ENCODE results near the gene ELF5. TPM values are rescaled to one million over a fixed set of nuclear protein-coding genes. Genes with fewer than 3 reads are reported as not detected.

The ELF5 gene
- total and polyA plus RNA-seq, 4 donors, result 0.11 to 0.54 (median 0.22) TPM; not detected in 1

- no peaks in the 10 kb centered on the region for H3K27me3 ChIP-seq (ENCODE audit: control insufficient read depth, insufficient read depth, low read length)
- peaks cover 49% of the 10 kb centered on the region for H3K36me3 ChIP-seq (ENCODE audit: control insufficient read depth, insufficient read depth, low read length)
- H3K4me3 ChIP-seq (ENCODE audit: low read depth, low read length), result no peak overlapping the region
- DNase-seq (ENCODE audit: low read depth in 4 of 6, low spot score in 6 of 6), result no peak
- H3K4me1 ChIP-seq (ENCODE audit: control insufficient read depth, insufficient read depth, low read length), result no peaks in the 10 kb centered on the region
- 82% methylated on average over 5 of the region's 7 CpGs for WGBS (ENCODE audit: insufficient coverage)
- H3K27ac ChIP-seq (ENCODE audit: low read depth, low read length), result no peak overlapping the region
- H3K9me3 ChIP-seq (ENCODE audit: control insufficient read depth, insufficient read depth, low read length), result peaks cover 8% of the 10 kb centered on the region
These were observed 49.0 kb downstream of the ELF5 start for GRCh38 chr11:34464591-34465051.

- 89% methylated on average over 13 of the region's 14 CpGs for WGBS (ENCODE audit: insufficient coverage)
- Histone ChIP-seq H3K27me3 (ENCODE audit: control insufficient read depth, insufficient read depth, low read length) (no peaks in the 10 kb centered on the region), H3K4me1 (ENCODE audit: control insufficient read depth, insufficient read depth, low read length) (no peaks in the 10 kb centered on the region), H3K4me3 (ENCODE audit: low read depth, low read length) (no peak overlapping the region), H3K36me3 (ENCODE audit: control insufficient read depth, insufficient read depth, low read length) (peaks cover 51% of the 10 kb centered on the region), H3K27ac (ENCODE audit: low read depth, low read length) (no peak overlapping the region), H3K9me3 (ENCODE audit: control insufficient read depth, insufficient read depth, low read length) (peaks cover 6% of the 10 kb centered on the region)
- DNase-seq (ENCODE audit: low read depth in 4 of 6, low spot score in 6 of 6), result no peak
These were observed 52.4 kb downstream of the ELF5 start for GRCh38 chr11:34461215-34461614.

- WGBS (ENCODE audit: insufficient coverage), result 63% methylated on average over 2 of the region's 4 CpGs
- Histone ChIP-seq H3K9me3 (ENCODE audit: control insufficient read depth, insufficient read depth, low read length) (no peaks in the 10 kb centered on the region), H3K4me1 (ENCODE audit: control insufficient read depth, insufficient read depth, low read length) (no peaks in the 10 kb centered on the region), H3K4me3 (ENCODE audit: low read depth, low read length) (no peak overlapping the region), H3K27me3 (ENCODE audit: control insufficient read depth, insufficient read depth, low read length) (no peaks in the 10 kb centered on the region), H3K36me3 (ENCODE audit: control insufficient read depth, insufficient read depth, low read length) (peaks cover 48% of the 10 kb centered on the region), H3K27ac (ENCODE audit: low read depth, low read length) (no peak overlapping the region)
- no peak for DNase-seq (ENCODE audit: low read depth in 4 of 6, low spot score in 6 of 6)
These were observed 53.3 kb downstream of the ELF5 start for GRCh38 chr11:34460278-34460677.

- DNase-seq (ENCODE audit: low read depth in 4 of 6, low spot score in 6 of 6), result no peak
- Histone ChIP-seq H3K9me3 (ENCODE audit: control insufficient read depth, insufficient read depth, low read length) (no peaks in the 10 kb centered on the region), H3K27me3 (ENCODE audit: control insufficient read depth, insufficient read depth, low read length) (no peaks in the 10 kb centered on the region), H3K4me3 (ENCODE audit: low read depth, low read length) (no peak overlapping the region), H3K4me1 (ENCODE audit: control insufficient read depth, insufficient read depth, low read length) (no peaks in the 10 kb centered on the region), H3K36me3 (ENCODE audit: control insufficient read depth, insufficient read depth, low read length) (peaks cover 45% of the 10 kb centered on the region), H3K27ac (ENCODE audit: low read depth, low read length) (no peak overlapping the region)
- WGBS (ENCODE audit: insufficient coverage), result 100% methylated on average over 2 of the region's 3 CpGs
These were observed 54.0 kb downstream of the ELF5 start for GRCh38 chr11:34459507-34460162.

- Histone ChIP-seq H3K9me3 (ENCODE audit: control insufficient read depth, insufficient read depth, low read length) (no peaks in the 10 kb centered on the region), H3K4me1 (ENCODE audit: control insufficient read depth, insufficient read depth, low read length) (no peaks in the 10 kb centered on the region), H3K36me3 (ENCODE audit: control insufficient read depth, insufficient read depth, low read length) (peaks cover 36% of the 10 kb centered on the region), H3K4me3 (ENCODE audit: low read depth, low read length) (no peak overlapping the region), H3K27me3 (ENCODE audit: control insufficient read depth, insufficient read depth, low read length) (no peaks in the 10 kb centered on the region), H3K27ac (ENCODE audit: low read depth, low read length) (no peak overlapping the region)
- WGBS (ENCODE audit: insufficient coverage), result no CpG with 5 or more reads among the region's 4 CpGs
- DNase-seq (ENCODE audit: low read depth in 4 of 6, low spot score in 6 of 6), result no peak
These were observed 55.1 kb downstream of the ELF5 start for GRCh38 chr11:34458525-34458924.

GRCh38 chr11:34457607-34458006 lies 56.0 kb downstream of the ELF5 start:
- Histone ChIP-seq H3K36me3 (ENCODE audit: control insufficient read depth, insufficient read depth, low read length) (peaks cover 33% of the 10 kb centered on the region), H3K4me1 (ENCODE audit: control insufficient read depth, insufficient read depth, low read length) (no peaks in the 10 kb centered on the region), H3K9me3 (ENCODE audit: control insufficient read depth, insufficient read depth, low read length) (no peaks in the 10 kb centered on the region), H3K27me3 (ENCODE audit: control insufficient read depth, insufficient read depth, low read length) (no peaks in the 10 kb centered on the region), H3K4me3 (ENCODE audit: low read depth, low read length) (no peak overlapping the region), H3K27ac (ENCODE audit: low read depth, low read length) (no peak overlapping the region)
- 100% methylated on average over 1 of the region's 2 CpGs for WGBS (ENCODE audit: insufficient coverage)
- DNase-seq (ENCODE audit: low read depth in 4 of 6, low spot score in 6 of 6), result no peak

- DNase-seq (ENCODE audit: low read depth in 4 of 6, low spot score in 6 of 6), result peak in 1 of 6 donors; percentile 16
- Histone ChIP-seq H3K36me3 (ENCODE audit: control insufficient read depth, insufficient read depth, low read length) (peaks cover 20% of the 10 kb centered on the region), H3K27me3 (ENCODE audit: control insufficient read depth, insufficient read depth, low read length) (no peaks in the 10 kb centered on the region), H3K27ac (ENCODE audit: low read depth, low read length) (no peak overlapping the region), H3K4me3 (ENCODE audit: low read depth, low read length) (no peak overlapping the region), H3K9me3 (ENCODE audit: control insufficient read depth, insufficient read depth, low read length) (no peaks in the 10 kb centered on the region), H3K4me1 (ENCODE audit: control insufficient read depth, insufficient read depth, low read length) (no peaks in the 10 kb centered on the region)
- no CpG with 5 or more reads among the region's 1 CpG for WGBS (ENCODE audit: insufficient coverage)
These were observed 59.1 kb downstream of the ELF5 start for GRCh38 chr11:34454308-34455032.

- WGBS (ENCODE audit: insufficient coverage), result no CpG with 5 or more reads among the region's 3 CpGs
- Histone ChIP-seq H3K9me3 (ENCODE audit: control insufficient read depth, insufficient read depth, low read length) (no peaks in the 10 kb centered on the region), H3K27me3 (ENCODE audit: control insufficient read depth, insufficient read depth, low read length) (no peaks in the 10 kb centered on the region), H3K4me3 (ENCODE audit: low read depth, low read length) (no peak overlapping the region), H3K4me1 (ENCODE audit: control insufficient read depth, insufficient read depth, low read length) (no peaks in the 10 kb centered on the region), H3K27ac (ENCODE audit: low read depth, low read length) (no peak overlapping the region), H3K36me3 (ENCODE audit: control insufficient read depth, insufficient read depth, low read length) (peaks cover 5% of the 10 kb centered on the region)
- DNase-seq (ENCODE audit: low read depth in 4 of 6, low spot score in 6 of 6), result no peak
These were observed 62.5 kb downstream of the ELF5 start for GRCh38 chr11:34451053-34451452.

- Histone ChIP-seq H3K9me3 (ENCODE audit: control insufficient read depth, insufficient read depth, low read length) (no peaks in the 10 kb centered on the region), H3K27me3 (ENCODE audit: control insufficient read depth, insufficient read depth, low read length) (no peaks in the 10 kb centered on the region), H3K36me3 (ENCODE audit: control insufficient read depth, insufficient read depth, low read length) (peaks cover 5% of the 10 kb centered on the region), H3K4me1 (ENCODE audit: control insufficient read depth, insufficient read depth, low read length) (no peaks in the 10 kb centered on the region), H3K4me3 (ENCODE audit: low read depth, low read length) (no peak overlapping the region), H3K27ac (ENCODE audit: low read depth, low read length) (no peak overlapping the region)
- peak in 1 of 6 donors; percentile 9 for DNase-seq (ENCODE audit: low read depth in 4 of 6, low spot score in 6 of 6)
- 55% methylated on average over 3 of the region's 3 CpGs for WGBS (ENCODE audit: insufficient coverage)
These were observed 64.6 kb downstream of the ELF5 start for GRCh38 chr11:34449013-34449412.
